HK-2 (cell line): ENCODE data around the gene SLC9C1.
"Not testable (repeated sequence)": the region's sequence is repeated elsewhere in the genome, so short reads cannot be mapped to it uniquely, and the experiment has no call there.

Experiments
- DNase-seq: peaks from one replicate; pipeline ENCODE4 v3.0.0-alpha.2; 2018; ENCODE audit not compliant: unreplicated experiment

SLC9C1 gene

DNA sequence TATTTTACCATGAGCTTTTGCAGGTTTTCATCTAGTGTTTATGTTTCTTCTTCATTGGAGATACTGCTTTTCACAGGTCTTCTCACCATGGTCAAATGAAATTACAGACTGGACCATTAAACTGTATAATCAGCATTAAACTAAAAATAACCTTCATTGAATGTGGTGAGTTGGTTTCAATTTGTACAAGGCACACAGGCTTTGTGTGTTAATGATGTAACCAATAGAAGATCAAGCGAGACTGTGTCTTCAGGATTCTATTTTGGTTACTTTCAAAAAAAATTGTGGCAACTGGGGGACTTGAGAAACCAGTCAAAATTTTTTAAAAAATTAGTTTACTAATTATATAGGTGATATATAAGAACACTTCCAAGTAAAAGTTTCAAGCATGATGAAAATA, 106.7 kb downstream of the SLC9C1 start:
- no peak for DNase-seq

DNA sequence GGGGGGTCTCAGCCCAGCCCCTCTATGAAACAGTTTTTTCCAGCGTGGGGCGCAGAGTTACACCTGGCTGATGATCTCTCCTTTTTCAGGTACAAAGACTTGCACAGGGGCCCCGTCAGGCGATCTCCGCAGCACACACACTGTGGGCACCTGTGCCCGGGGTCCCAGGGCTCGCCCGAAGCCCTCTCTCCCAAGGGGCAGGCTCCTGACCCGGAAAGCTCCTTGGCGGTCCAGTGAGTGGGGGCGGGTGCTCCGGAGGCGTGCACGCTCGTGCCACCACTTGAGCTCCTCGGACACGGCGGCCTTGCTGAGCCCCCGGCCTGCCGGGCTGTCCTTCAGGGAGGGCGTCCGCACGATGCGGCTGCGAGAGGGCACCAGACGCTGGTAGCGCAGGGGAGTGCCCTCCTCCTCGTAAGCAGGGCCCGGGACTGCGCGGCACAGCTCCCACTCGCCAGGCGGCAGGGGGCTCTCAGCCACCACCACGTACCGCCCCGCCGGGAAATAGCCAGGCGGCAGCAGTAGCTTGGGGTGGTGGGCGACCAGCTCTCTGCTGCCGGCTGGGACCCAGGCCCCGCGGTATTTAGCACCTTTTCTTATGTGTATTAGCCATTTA, 108.5 kb downstream of the SLC9C1 start:
- DNase-seq: not testable (repeated sequence)

DNA sequence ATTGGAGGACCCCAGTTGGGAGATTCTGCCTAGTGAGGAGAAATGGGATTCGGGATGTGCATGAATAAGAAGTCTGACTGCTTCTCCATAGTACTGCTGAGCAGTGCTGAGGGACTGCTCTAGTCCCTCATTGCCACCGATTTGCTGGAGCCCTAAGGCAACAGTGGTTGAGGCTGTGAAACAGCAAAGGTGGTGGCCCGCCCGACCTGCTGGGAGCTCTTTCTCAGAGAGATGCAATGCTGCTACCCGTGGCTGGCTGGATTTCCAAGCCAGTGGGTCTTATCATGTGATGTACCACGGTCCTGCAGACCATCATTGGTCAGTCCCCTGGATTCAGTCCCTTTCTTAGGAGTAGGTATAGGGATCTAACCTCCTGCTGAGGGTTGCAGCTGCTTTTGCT, 118.4 kb downstream of the SLC9C1 start:
- DNase-seq: no peak

DNA sequence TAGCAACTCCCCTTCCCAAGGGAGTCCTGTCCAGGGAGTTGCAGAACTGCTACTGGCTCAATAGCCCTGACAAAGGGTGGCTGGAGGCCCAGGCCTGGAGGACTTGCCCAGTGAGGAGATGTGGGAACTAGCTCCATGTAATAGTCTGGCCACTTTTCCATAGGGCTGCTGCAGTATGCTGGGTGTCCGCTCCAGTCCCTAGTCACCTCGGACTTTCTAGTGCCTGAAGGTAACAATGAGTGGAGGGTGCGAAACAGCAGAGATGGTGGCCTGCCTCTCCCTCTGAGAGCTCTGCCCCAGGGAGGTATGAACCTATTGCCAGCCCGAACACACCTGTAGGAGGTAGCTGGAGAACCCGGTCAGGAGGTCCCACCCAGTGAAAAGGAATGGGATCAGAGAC, 119.0 kb downstream of the SLC9C1 start:
- no peak for DNase-seq

DNA sequence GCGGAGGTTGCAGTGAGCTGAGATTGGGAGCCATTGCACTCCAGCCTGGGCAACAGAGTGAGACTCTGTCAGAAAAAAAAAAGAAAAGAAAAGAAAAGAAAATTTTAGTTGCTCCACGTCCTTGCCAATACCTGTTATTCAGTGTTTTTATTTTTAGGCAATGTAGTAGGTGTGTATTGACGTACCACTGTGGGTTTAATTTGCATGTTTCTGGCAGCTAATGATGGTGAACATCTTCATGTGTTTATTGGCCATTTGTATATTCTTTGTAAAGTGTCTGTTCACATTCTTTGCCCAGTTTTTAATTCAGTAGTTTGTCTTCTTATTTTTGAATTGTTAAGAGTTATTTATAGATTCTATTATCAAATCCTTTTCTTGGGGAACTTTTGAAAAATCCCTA, 122.9 kb downstream of the SLC9C1 start:
- DNase-seq: no peak

DNA sequence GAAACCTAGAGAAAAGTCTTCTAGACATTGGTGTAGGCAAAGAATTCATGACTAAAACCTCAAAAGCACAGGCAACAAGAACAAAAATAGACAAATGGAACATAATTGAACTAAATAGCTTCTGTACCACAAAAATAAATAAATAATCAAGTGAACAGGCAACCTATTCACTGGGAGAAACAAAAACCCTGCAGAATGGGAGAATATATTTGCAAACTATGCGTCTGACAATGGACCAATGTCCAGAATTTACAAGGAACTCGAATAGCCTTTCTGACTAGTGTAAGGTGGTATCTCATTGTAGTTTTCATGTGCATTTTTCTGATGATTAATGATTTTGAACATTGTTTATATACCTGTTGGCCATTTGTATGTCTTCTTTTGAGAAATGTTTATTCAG, 124.0 kb downstream of the SLC9C1 start:
- DNase-seq: no peak

DNA sequence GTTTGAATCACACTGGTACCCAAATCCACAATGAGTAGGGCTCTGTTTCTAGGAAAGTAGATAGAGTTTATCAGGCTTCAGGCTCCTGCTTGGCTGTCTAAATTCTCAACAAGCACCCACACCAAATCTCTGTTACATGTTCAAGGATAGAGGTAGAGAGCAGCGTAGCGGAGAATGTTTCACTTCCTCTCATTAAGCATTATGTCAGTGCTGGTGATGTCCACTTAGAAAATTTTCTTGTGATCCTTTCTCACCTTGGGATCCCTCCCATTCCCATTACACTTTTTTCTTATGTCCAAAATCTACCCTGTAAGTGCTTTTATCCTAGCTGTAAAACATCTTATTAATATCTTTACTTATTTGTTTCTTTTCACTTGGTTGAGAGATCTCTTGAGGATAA, 126.3 kb downstream of the SLC9C1 start:
- no peak for DNase-seq

DNA sequence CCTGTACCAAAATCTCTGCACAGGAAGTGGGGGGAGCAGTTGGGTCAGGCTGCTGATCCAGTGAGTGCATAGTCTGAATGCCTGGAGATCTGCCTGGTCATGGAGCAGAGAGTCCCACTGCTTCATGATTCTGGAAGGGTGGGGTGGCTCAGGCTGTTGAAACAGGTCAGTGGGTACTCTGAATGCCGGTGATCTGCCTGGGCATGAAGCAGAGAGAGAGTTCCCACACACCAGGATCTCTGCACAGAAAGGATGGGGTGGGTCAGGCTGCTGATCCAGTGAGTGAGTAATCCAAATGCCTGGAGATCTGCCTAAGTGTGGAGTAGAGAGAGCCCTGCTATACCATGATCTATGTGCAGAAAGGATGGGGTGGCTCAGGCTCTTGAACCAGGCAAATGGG, 144.9 kb downstream of the SLC9C1 start:
- no peak for DNase-seq

DNA sequence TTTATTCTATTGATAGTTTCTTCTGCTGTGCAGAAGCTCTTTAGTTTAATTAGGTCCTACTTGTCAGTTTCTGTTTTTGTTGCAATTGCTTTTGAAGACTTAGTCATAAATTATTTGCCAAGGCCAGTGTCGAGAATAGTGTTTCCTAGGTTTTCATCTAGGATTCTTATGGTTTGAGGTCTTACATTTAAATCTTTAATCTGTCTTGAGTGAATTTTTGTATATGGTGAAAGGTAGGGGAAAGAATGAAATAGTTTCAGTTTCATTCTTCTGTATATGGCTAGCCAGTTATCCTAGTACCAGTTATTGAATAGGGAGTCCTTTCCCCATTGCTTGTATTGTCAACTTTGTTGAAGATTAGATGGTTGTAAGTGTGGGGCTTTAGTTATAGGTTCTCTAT, 150.3 kb downstream of the SLC9C1 start:
- no peak for DNase-seq

DNA sequence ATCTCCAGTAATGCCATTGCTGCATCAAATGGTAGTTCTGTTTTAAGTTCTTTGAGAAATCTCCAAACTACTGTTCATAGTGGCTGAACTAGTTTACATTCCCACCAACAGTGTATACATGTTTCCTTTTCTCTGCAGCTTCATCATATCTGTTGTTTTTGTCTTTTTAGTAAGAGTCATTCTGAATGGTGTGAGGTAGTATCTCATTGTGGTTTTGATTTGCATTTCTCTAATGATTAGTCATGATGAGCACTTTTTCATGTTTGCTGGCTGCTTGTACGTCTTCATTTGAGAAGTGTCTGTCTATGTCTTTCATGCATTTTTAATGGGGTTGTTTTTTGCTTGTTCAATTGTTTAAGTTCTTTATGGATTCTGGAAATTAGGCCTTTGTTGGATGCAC, 150.8 kb downstream of the SLC9C1 start:
- no peak for DNase-seq

DNA sequence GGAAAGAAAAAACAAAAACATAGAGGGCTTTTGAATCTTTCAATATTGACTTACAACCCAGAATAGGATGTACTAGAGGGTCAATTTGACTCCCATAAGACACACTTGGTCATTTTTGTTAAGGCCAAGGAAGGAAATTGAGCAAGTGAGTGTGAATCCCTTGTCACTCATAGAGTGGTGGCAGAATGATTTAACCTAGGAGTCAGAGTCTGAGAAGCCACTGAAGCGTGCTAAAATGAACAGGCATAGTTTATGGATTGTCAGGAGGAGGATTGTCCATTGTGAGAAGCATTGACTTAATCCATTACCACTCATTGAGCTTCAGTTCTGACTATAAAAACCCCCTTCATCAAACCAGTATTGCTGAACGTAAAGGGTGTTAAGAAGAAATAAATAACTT, 152.7 kb downstream of the SLC9C1 start:
- DNase-seq: no peak

DNA sequence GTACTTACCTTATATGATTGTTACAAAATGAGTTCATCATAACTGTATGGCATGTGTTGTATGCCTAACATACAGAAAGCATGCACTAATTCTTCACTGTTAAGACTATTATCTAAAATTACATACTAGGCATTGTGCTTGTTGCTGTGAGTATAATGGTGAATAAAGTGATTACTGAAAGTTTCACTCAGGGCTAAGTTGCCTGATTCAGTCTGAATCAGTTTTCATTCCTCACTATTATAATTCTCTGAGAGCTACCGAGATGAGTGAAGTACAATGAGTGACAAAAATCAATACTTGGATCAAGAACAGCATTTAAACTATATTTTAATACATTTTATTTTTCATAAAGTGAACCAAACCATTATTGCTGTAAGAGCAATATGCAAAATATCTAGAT, 153.4 kb downstream of the SLC9C1 start:
- no peak for DNase-seq

DNA sequence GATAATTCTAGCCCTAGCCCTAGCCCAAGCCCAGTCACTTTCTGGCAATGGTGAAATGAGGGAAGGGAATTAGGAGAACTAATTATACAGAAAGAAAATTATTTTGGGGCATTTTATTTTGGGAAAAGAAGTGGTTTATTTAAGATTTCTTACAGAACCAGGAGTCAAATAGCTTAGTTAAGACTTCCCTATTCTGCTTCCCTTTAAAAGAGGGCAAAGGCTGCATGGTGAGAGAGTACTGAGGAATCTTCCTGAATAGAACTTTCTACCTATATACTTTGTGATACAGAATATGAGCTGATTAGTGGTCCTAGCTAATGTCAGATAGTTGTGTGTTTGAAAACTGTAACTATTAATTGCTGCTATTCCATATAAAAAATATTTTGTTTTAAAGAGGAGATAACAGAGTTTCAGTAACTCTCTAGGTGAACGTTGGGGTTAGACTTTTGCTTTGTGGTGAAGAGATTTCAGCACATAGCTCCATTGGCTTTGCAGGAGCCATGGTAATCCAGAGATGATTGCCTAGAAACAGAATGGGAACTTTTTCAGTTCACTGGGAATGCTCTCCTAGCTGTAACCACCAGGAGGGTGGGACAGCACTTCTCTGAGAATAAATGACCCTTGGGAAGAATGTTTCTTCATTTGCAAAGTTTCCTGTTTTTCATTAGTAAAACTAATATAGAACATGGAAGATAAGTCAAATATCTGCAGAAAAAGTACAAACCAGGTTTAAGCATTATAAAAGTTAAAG, 155.6 kb downstream of the SLC9C1 start:
- no peak for DNase-seq

DNA sequence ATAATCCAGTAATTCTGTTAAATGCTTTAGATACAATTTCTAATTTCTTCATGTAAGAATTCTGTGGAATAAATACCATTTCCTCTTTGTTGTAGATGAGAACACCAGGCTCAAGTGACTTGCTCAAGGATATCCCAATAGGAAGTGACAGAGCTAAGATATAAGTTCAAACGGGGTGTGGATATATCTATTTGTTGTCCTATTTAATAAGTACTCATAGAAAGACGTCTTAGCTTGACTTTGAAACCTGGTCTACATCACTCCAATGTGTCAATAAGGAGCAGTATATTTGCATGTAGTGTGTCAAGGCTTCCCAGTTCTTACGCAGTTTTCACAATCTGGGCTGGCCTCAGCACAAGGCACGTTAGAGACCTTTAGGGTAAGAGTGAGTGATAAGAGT, 156.2 kb downstream of the SLC9C1 start:
- DNase-seq: no peak

DNA sequence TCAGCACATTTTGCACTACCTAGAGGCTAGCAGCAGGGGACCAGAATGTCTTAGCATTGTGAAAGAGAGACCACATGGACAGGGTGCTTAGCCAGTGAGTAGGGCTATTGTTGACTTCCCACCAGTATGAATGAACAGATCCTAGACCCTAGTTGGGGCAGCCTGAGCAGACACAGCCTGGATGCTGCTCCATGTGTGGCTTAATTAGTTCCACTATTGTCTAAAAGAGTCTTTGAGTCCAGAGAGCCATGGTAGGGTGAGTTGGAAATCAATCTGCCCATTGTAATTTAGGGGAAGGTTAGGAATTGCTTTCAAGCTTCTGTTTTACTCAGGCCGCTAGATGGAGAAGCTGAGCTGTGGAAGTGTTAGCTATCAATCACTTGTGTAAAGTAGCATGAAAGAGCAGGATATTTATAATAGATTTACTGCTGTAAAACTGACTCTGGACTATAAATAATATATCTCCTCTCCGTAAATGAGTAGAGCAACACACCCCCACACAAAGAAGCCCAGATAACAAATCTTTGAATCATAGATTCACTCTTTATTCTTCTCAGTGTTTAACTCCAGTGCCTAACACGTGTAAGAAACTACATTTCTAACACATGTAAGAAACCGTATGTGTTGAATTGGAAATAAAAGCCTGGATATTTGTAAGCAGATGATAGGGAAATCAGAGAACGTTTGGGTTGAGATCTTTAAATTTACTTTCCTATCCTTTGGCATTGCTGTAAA, 156.9 kb downstream of the SLC9C1 start:
- no peak for DNase-seq

DNA sequence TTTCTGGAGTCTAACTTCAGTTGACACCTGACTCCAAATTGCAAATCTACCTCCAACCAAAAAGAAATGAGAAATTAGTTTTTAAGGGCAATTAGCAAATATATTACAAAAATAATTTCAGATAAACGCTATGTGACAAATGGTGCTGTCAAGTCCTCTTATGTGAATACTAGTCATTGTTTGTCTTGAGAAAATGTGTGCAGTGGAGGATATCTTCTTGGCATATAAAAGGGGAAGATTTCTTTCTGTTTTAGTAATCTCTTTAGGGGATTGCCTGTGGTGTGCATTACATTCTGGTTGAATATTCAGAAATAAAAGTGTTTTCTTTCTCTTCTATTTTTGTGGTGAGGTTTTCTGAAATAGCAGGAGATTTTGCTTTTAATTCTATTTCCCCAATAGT, 158.0 kb downstream of the SLC9C1 start:
- DNase-seq: no peak

DNA sequence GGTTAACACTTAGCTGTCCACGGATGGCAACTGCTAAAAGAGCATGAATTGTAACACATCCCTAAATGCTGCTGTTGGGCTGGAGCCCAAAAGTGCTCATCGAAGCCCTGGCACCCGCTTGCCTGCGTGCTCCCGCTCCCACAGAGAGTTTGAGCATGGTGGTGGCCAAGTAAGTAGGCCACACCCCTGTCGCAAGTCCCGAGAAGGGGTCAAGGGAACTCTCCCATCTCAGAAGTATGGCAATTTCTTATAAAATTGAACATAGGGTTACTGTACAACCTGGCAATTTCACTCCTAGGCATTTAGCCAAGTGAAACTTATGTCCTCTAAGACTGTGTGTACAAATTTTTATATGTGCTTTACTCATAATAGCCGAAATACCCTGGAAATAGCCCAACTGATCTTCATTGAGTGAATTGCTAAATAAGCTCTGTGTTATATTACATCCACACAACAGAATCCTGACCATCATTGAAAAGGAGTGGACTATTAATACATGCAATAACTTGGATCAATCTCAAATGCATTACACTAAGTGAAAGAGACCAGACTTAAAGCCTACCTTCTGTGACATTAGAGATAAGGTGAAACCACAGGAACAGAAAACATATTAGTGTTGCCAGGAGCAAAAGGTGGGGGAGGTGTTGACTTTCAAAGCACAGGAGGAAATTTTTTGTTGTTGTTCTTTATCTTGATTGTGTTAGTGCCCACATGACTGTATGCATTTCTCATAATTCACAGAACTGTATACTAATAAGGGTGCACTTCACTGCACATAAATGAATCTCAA, 159.5 kb downstream of the SLC9C1 start:
- DNase-seq: no peak

DNA sequence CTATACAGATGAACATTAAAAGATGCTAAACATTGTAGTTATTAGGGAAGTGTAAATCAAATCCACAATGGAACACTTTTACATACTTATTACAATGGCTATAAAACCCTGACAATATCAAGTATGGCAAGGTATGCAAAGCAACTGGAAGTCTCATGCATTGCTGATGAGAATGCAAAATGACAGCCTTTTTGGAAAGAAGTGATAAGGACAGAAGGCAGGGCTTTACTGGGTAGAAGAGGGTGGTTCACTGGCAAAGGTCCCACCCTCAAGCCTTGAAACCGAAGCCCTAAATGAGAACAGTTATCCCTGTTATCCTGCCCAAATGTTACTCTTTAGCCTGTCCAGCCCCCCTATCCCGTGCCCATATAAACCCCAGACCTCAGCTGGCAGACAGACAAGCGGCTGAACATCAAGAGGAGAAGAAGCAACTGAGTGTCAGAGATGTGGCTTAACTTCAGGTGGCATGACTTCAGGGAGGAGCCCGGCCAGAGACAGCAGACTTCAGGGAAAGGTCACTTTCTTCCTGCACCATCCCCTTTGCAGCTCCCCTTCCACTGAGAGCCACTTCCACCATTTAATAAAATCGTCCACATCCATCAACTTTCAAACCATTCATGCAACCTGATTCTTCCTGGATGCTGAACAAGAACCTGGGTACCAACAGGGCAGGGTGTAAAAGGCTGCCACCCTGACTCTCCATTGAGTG, 160.2 kb downstream of the SLC9C1 start:
- DNase-seq: no peak

DNA sequence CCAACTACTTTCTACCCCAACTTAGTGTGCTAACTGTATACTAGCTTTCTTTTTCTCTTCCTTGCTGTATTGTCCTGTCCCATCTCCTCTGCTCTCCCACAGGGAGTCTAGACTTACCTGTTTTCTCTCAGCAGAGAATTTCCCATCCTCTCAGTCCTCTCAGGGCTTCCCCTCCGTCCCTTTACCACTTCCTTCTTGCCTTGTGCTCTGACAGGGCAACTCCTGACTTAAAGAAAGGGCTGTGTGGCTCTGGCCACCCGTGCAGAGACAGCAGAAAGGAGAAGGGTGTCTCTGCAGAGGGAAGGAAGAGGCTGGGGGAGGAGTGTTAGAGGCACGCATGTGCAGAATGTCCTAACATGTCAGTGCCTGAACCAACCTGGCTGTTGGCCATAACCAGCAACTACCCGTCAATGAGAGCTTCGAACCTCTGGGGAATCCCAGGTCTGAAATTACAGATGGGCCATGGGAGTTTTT, 161.0 kb downstream of the SLC9C1 start, which contains the start of gene GCSAM:
TSS of gene GCSAM (minus strand) at position 274 of the 474 bp plus-strand sequence. CDS start at position 146, 128 bp downstream.
- no peak for DNase-seq

DNA sequence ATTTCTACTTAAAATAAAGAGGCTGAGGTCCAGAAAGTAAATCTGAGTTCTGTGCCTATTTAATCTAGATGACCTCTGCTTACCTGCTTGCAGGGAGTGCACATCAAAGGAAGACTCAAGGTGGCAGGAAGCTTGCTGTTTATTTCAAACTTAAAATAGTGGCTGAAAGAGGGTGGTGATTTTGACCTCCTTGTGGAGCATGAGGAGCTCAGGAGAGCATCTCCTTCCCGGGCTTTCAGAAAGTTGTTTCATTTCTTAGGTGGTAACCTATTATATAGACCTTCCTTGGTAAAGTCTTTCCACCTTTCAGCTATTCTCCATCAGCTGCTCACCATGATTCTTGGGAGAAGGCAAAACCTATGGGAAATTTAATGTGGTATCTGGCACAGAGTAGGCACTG, 161.5 kb downstream of the SLC9C1 start:
- DNase-seq: no peak

DNA sequence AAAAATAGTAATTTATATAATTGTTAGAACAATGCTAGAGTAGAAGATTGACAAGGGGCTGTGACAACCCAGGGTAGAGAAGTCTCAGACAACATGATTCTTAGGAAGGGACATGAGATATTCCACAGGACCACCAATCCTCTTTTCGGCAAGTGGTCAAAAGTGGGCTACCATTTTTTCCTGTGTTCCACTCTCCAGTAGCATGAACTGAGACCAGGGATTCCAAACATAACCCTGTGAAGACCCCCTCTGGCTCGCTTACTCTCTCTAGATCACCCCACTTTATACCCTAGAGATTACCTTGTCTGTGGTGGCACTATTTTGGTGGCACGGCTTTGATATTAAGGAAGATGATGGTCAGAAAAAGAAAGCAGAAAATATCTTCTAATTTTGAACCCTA, 161.9 kb downstream of the SLC9C1 start:
- DNase-seq: no peak
